DMS 273 (cell line): ENCODE results near the gene CD248.
"Not testable (repeated sequence)": the region's sequence is repeated elsewhere in the genome, so short reads cannot be mapped to it uniquely, and the experiment has no call there.

ENCODE experiments used
- DNase-seq: peaks from one replicate; lab custom pipeline; 2025; ENCODE audit not compliant: unreplicated experiment; lab: John Stamatoyannopoulos, UW

Gene CD248

GRCh38 chr11:66313321-66314185 is 3.3 kb downstream of the CD248 start:
- no peak for DNase-seq

- peak; percentile 98 for DNase-seq
Observed at GRCh38 chr11:66312549-66313320, 4.1 kb downstream of the CD248 start.

- peak; percentile 95 for DNase-seq
Observed at GRCh38 chr11:66311965-66312548, 4.8 kb downstream of the CD248 start.

GRCh38 chr11:66311470-66311964 is 5.3 kb downstream of the CD248 start:
- DNase-seq: no peak

GRCh38 chr11:66310803-66311440 is 5.9 kb downstream of the CD248 start:
- DNase-seq: not testable (repeated sequence)

GRCh38 chr11:66310324-66310723 is 6.5 kb downstream of the CD248 start:
- DNase-seq: no peak

GRCh38 chr11:66309475-66309874 is 7.4 kb downstream of the CD248 start:
- no peak for DNase-seq

GRCh38 chr11:66302656-66303055 is 14.2 kb downstream of the CD248 start:
- DNase-seq: no peak

- DNase-seq: no peak
Observed at GRCh38 chr11:66299186-66299585, 17.7 kb downstream of the CD248 start.

GRCh38 chr11:66297610-66298009 is 19.2 kb downstream of the CD248 start:
- DNase-seq: no peak

- DNase-seq: no peak
Observed at GRCh38 chr11:66294626-66295620, 21.9 kb downstream of the CD248 start.

GRCh38 chr11:66293777-66294625 is 22.8 kb downstream of the CD248 start:
- DNase-seq: no peak

GRCh38 chr11:66293352-66293751 is 23.5 kb downstream of the CD248 start:
- no peak for DNase-seq

- no peak for DNase-seq
Observed at GRCh38 chr11:66292543-66293332, 24.1 kb downstream of the CD248 start.

GRCh38 chr11:66291706-66292542 is 24.9 kb downstream of the CD248 start, which contains the start of gene TMEM151A:
TMEM151A (plus strand) TSS chr11:66291894; CDS start chr11:66292014, 120 bp downstream.
- DNase-seq: peak; percentile 58

- no peak for DNase-seq
Observed at GRCh38 chr11:66291303-66291705, 25.5 kb downstream of the CD248 start.

- DNase-seq: no peak
Observed at GRCh38 chr11:66290330-66290621, 26.6 kb downstream of the CD248 start.
